H1 (cell line): ENCODE measurements around the gene IBSP. TPM values are rescaled to one million over a fixed set of nuclear protein-coding genes. Genes with fewer than 3 reads are reported as not detected.

Experiments used
- CTCF ChIA-PET: fragments of 300-600 bp; sonication (Branson Sonifier 250); formaldehyde crosslinking; loops from one replicate; lab custom pipeline; 2021; ENCODE audit not compliant: partially characterized antibody; lab: Charles Lee
- POLR2A ChIA-PET: fragments of 300-600 bp; sonication (Branson Sonifier 250); formaldehyde crosslinking; loops from one replicate; lab custom pipeline; 2021; ENCODE audit warnings: inconsistent platforms; ENCODE audit not compliant: partially characterized antibody; lab: Charles Lee
- DNase-seq, 2 experiments: peaks; one replicate each; pipeline versions ENCODE4 v3.0.0 to v3.0.0-alpha.2; 2010 to 2022; ENCODE audit warnings: low spot score in 2 of 2, low read depth in 1 of 2, mixed read lengths in 1 of 2
- FAIRE-seq: peaks from 2 replicates; lab custom pipeline; 2011; peaks lifted over from hg19 to GRCh38; lab: Jason Lieb, UNC
- H2AFZ ChIP-seq: 2 replicates; pipeline ENCODE4 v1.8.1; 2012; ENCODE audit warnings: low read length, inconsistent platforms
- H2AK5ac ChIP-seq: 2 replicates; pipeline ENCODE4 v1.6.1; 2013; ENCODE audit warnings: low read depth, low read length
- H2BK120ac ChIP-seq: replicated peaks from 2 replicates; pipeline ENCODE3; 2013; ENCODE audit warnings: low read depth, low read length, inconsistent platforms
- H2BK12ac ChIP-seq: 2 replicates; pipeline ENCODE4 v1.6.1; 2013; ENCODE audit warnings: low read depth, low read length
- H2BK15ac ChIP-seq: 2 replicates; pipeline ENCODE4 v1.6.1; 2013; ENCODE audit warnings: low read length
- H2BK20ac ChIP-seq: 2 replicates; pipeline ENCODE4 v1.6.1; 2013; ENCODE audit warnings: low read length
- H2BK5ac ChIP-seq: 2 replicates; pipeline ENCODE4 v1.6.1; 2013; ENCODE audit warnings: low read depth, low read length
- H3K14ac ChIP-seq: 2 replicates; pipeline ENCODE4 v1.6.1; 2013; ENCODE audit warnings: inconsistent platforms; ENCODE audit not compliant: insufficient read length
- H3K18ac ChIP-seq: 2 replicates; pipeline ENCODE4 v1.6.1; 2013; ENCODE audit warnings: low read length; ENCODE audit errors: extremely low read depth
- H3K23ac ChIP-seq: 2 replicates; pipeline ENCODE4 v1.6.1; 2013; ENCODE audit warnings: inconsistent platforms; ENCODE audit not compliant: insufficient read length
- H3K23me2 ChIP-seq: 2 replicates; pipeline ENCODE4 v1.6.1; 2013; ENCODE audit warnings: low read depth, low read length
- H3K27ac ChIP-seq: 2 replicates; pipeline ENCODE4 v1.6.1; 2011; ENCODE audit warnings: low read depth, low read length, inconsistent platforms
- H3K27me3 ChIP-seq, 4 experiments: replicated peaks in 1 of 4; 1 replicate in 1 of 4; 2 replicates in 3 of 4; pipeline versions ENCODE4 v1.6.1 to v1.8.1; 2011 to 2013; ENCODE audit warnings: low read length in 3 of 4, mild to moderate bottlenecking in 3 of 4, inconsistent platforms in 2 of 4, mixed read lengths in 2 of 4, moderate library complexity in 1 of 4; ENCODE audit not compliant: control insufficient read depth in 3 of 4, insufficient read depth in 3 of 4; ENCODE audit errors: extremely low read depth in 1 of 4
- H3K36me3 ChIP-seq, 4 experiments: 2 replicates each; pipeline versions ENCODE4 v1.6.1 to v1.8.1; 2011 to 2013; ENCODE audit warnings: mild to moderate bottlenecking in 4 of 4, low read length in 3 of 4, moderate library complexity in 2 of 4, control low read depth in 1 of 4, inconsistent platforms in 1 of 4; ENCODE audit not compliant: insufficient read depth in 4 of 4, control insufficient read depth in 2 of 4
- H3K4ac ChIP-seq: replicated peaks from 2 replicates; pipeline ENCODE3; 2013; ENCODE audit warnings: low read length, low read depth, mixed read lengths, inconsistent platforms; ENCODE audit not compliant: insufficient read length
- H3K4me1 ChIP-seq, 4 experiments: replicated peaks in 1 of 4; 1 replicate in 1 of 4; 2 replicates in 3 of 4; pipeline versions ENCODE4 v1.6.1 to v1.8.1; 2011 to 2013; ENCODE audit warnings: low read length in 3 of 4, inconsistent platforms in 2 of 4, mixed read lengths in 1 of 4; ENCODE audit not compliant: insufficient read depth in 4 of 4, control insufficient read depth in 3 of 4
- H3K4me2 ChIP-seq, 2 experiments: 2 replicates each; pipeline versions ENCODE4 v1.6.1 to v1.8.1; 2011 to 2013; ENCODE audit warnings: low read depth in 2 of 2, low read length in 2 of 2, control low read depth in 1 of 2, inconsistent platforms in 1 of 2, mild to moderate bottlenecking in 1 of 2; ENCODE audit not compliant: insufficient read depth in 1 of 2
- H3K4me3 ChIP-seq, 4 experiments: fragments of 200-600, 300-600 bp in 1 of 4; sonication (generic), shearing (Covaris generic), sonication (Bioruptor Twin) in 1 of 4; 2 replicates each; pipeline versions ENCODE4 v1.5.1 to v1.8.1; 2011 to 2016; ENCODE audit warnings: low read length in 4 of 4, low read depth in 3 of 4, control low read depth in 2 of 4, inconsistent platforms in 2 of 4, mild to moderate bottlenecking in 2 of 4, mixed read lengths in 1 of 4, moderate library complexity in 1 of 4; ENCODE audit not compliant: insufficient read depth in 2 of 4; ENCODE audit errors: extremely low read depth in 1 of 4
- H3K56ac ChIP-seq: replicated peaks from 2 replicates; pipeline ENCODE3; 2013; ENCODE audit warnings: low read depth, mild to moderate bottlenecking, mixed read lengths, low read length, inconsistent platforms; ENCODE audit not compliant: insufficient read length
- H3K79me1 ChIP-seq: 2 replicates; pipeline ENCODE4 v1.6.1; 2013; ENCODE audit warnings: low read depth, low read length, control low read depth
- H3K79me2 ChIP-seq, 2 experiments: 2 replicates each; pipeline versions ENCODE4 v1.6.1 to v1.8.1; 2012 to 2013; ENCODE audit warnings: low read length in 2 of 2, mild to moderate bottlenecking in 2 of 2, inconsistent platforms in 1 of 2; ENCODE audit not compliant: insufficient read depth in 2 of 2, control insufficient read depth in 1 of 2
- H3K9ac ChIP-seq, 4 experiments: replicated peaks in 1 of 4; 1 replicate in 1 of 4; 2 replicates in 3 of 4; pipeline versions ENCODE4 v1.6.1 to v1.8.1; 2011 to 2013; ENCODE audit warnings: low read depth in 3 of 4, low read length in 3 of 4, control low read depth in 2 of 4, mild to moderate bottlenecking in 2 of 4, moderate library complexity in 2 of 4, inconsistent platforms in 1 of 4; ENCODE audit errors: extremely low read depth in 1 of 4
- H3K9me3 ChIP-seq, 2 experiments: 2 replicates each; pipeline versions ENCODE4 v1.6.1 to v1.8.1; 2012 to 2013; ENCODE audit warnings: mild to moderate bottlenecking in 2 of 2, moderate library complexity in 2 of 2, control low read depth in 1 of 2, inconsistent platforms in 1 of 2, low read depth in 1 of 2, low read length in 1 of 2, mixed read lengths in 1 of 2; ENCODE audit not compliant: insufficient read depth in 2 of 2
- H4K20me1 ChIP-seq, 2 experiments: replicated peaks in 1 of 2; 2 replicates each; pipeline versions ENCODE3 to v1.8.1; 2011 to 2013; ENCODE audit warnings: inconsistent platforms in 2 of 2, low read length in 2 of 2, mild to moderate bottlenecking in 1 of 2; ENCODE audit not compliant: insufficient read depth in 2 of 2, control insufficient read depth in 1 of 2
- H4K5ac ChIP-seq: 2 replicates; pipeline ENCODE4 v1.6.1; 2013; ENCODE audit warnings: low read length, low read depth, mixed read lengths, inconsistent platforms; ENCODE audit not compliant: insufficient read length
- H4K8ac ChIP-seq: 2 replicates; pipeline ENCODE4 v1.8.0; 2013; ENCODE audit warnings: mild to moderate bottlenecking, moderate library complexity, low read length, inconsistent platforms; ENCODE audit not compliant: insufficient read depth; ENCODE audit errors: extremely low read depth
- H4K91ac ChIP-seq: replicated peaks from 2 replicates; pipeline ENCODE3; 2013; ENCODE audit warnings: low read length, mixed read lengths, inconsistent platforms; ENCODE audit not compliant: insufficient read length
- POLR2AphosphoS5 ChIP-seq: IDR thresholded peaks from 2 replicates; pipeline ENCODE4 v1.6.1; 2011; ENCODE audit warnings: low read depth, low read length
- WGBS, 2 experiments: shearing (Covaris generic) in 1 of 2; methylation state at CpG; one replicate each; pipeline versions ENCODE4 v1.1.6 to v1.1.7; 2013 to 2015; ENCODE audit warnings: low lambda C conversion rate in 2 of 2, mixed read lengths in 2 of 2, inconsistent platforms in 1 of 2, low coverage in 1 of 2, missing lambda C conversion rate in 1 of 2; ENCODE audit not compliant: insufficient replicate concordance in 2 of 2, insufficient coverage in 1 of 2, insufficient read length in 1 of 2; ENCODE audit errors: extremely low coverage in 1 of 2, missing lambda C conversion rate in 1 of 2; 5-methylcytosine and 5-hydroxymethylcytosine counted together
- polyA plus RNA-seq, 7 experiments: library from polyadenylated mRNA; depleted of rRNA in 3 of 7; stranded (reverse) in 5 of 7; unstranded in 2 of 7; fragments of >200 nt in 5 of 7; fragments of 200-250 nt in 2 of 7; gene quantifications; 1 replicate in 5 of 7; 2 replicates in 1 of 7; 4 replicates in 1 of 7; pipeline versions ENCODE4 v1.2.1 to v1.2.3, GENCODE V29; 2011 to 2013; ENCODE audit warnings: missing spikeins in 2 of 7, mixed read lengths in 2 of 7
- total RNA-seq: library from RNA; stranded (reverse); fragmentation: NEBNext Ultra II Directional; extraction: Animal tissue kit (Norgen Biotek cat#: 25700); gene quantifications from 2 replicates; pipeline ENCODE4 v1.2.1, GENCODE V29; 2021

IBSP gene
- total and polyA plus RNA-seq, 2 of the 8 experiments (the other 6 are each of a cell fraction or from before 2014, with no cell fraction given) = not detected

DNA sequence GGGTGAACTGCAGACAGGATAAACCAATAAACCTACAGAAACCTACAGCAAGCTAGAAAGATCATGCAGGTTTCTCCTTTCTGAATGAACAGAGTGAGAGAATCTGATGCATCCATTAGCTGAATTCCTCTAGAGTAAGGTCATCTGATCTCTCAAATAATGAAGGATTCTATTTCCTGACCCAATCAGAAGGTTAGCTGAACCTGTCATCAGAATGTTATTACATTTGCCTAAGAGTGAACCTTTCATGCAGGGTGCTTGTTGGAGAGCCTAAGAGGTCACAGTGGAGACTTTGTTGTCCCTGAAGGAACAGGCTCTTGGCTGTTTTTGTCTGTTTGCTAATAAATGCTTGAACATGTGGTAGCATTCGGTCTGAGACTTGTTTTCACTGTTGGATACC, 57.5 kb downstream of the IBSP start:
- Histone ChIP-seq H3K4me2 (no peak overlapping the region), H2AK5ac (no peak overlapping the region), H3K4ac (no peak overlapping the region), H2BK15ac (no peak overlapping the region), H3K27ac (no peak overlapping the region), H3K36me3 (no peaks in the 10 kb centered on the region; a peak in 1 of 8 replicates), H3K9me3 (no peaks in the 10 kb centered on the region), H2BK5ac (no peak overlapping the region), H3K14ac (no peak overlapping the region), H3K56ac (no peak overlapping the region), H2BK120ac (no peak overlapping the region), H4K20me1 (no peaks in the 10 kb centered on the region), H4K91ac (no peak overlapping the region), H3K27me3 (no peaks in the 10 kb centered on the region), H2BK20ac (no peak overlapping the region), H3K4me3 (no peak overlapping the region), H3K23me2 (no peaks in the 10 kb centered on the region), H3K18ac (no peak overlapping the region), H4K8ac (no peak overlapping the region), H3K23ac (no peak overlapping the region), H3K79me1 (no peaks in the 10 kb centered on the region), H3K9ac (no peak overlapping the region), H2BK12ac (no peak overlapping the region), H4K5ac (no peak overlapping the region), H3K79me2 (peaks cover 0 to 11% of the 10 kb centered on the region in 2 experiments; a peak in 2 of 4 replicates), H2AFZ (no peak overlapping the region), H3K4me1 (peaks cover 0 to 13% (median 5%) of the 10 kb centered on the region in 4 experiments; a peak in 5 of 7 replicates)
- no peak for TF ChIP-seq POLR2AphosphoS5
- WGBS, 2 experiments = 86% methylated on average over 1 of the region's 1 CpG; no CpG with 5 or more reads in 1 of the 2 experiments
- POLR2A ChIA-PET = interaction anchor here (1.5 to 19.5 kb wide), 5 partner anchors 8 to 117 kb away, joined by 3 to 369 read pairs (median 4); no protein-coding TSS in a partner anchor
- CTCF ChIA-PET = interaction anchor here (0.6 to 1.5 kb wide), 6 partner anchors 8 to 129 kb away, joined by 3 to 6 read pairs (median 4); no protein-coding TSS in a partner anchor
- no peak for FAIRE-seq
- no peak for DNase-seq
